Measurements from ENCODE around the gene DRC7.
"Not testable (repeated sequence)": the region's sequence is repeated elsewhere in the genome, so short reads cannot be mapped to it uniquely, and the experiment has no call there.

The DRC7 gene

GRCh38 chr16:57734925-57735754, 40.5 kb downstream of the DRC7 start:
- peak; percentile 100 for DNase-seq (ENCODE audit: low spot score)

GRCh38 chr16:57735755-57736418, 41.3 kb downstream of the DRC7 start, which contains the start of gene KATNB1:
KATNB1 (plus strand) TSS chr16:57735770; CDS start chr16:57737244, 1,474 bp downstream.
- DNase-seq (ENCODE audit: low spot score), result no peak

GRCh38 chr16:57736419-57737351, 42.1 kb downstream of the DRC7 start:
- peak; percentile 49 for DNase-seq (ENCODE audit: low spot score)

- no peak for DNase-seq (ENCODE audit: low spot score)
Observed at GRCh38 chr16:57738844-57739243, 44.2 kb downstream of the DRC7 start.

- no peak for DNase-seq (ENCODE audit: low spot score)
Observed at GRCh38 chr16:57739756-57740422, 45.3 kb downstream of the DRC7 start.

- no peak for DNase-seq (ENCODE audit: low spot score)
Observed at GRCh38 chr16:57740423-57741071, 45.9 kb downstream of the DRC7 start.

GRCh38 chr16:57741660-57742191, 47.1 kb downstream of the DRC7 start:
- no peak for DNase-seq (ENCODE audit: low spot score)

GRCh38 chr16:57742543-57742942, 47.9 kb downstream of the DRC7 start:
- DNase-seq (ENCODE audit: low spot score), result no peak

GRCh38 chr16:57743458-57743857, 48.9 kb downstream of the DRC7 start:
- DNase-seq (ENCODE audit: low spot score), result no peak

- no peak for DNase-seq (ENCODE audit: low spot score)
Observed at GRCh38 chr16:57743886-57744641, 49.5 kb downstream of the DRC7 start.

GRCh38 chr16:57744642-57744903, 50.0 kb downstream of the DRC7 start:
- no peak for DNase-seq (ENCODE audit: low spot score)

GRCh38 chr16:57745768-57746167, 51.2 kb downstream of the DRC7 start:
- DNase-seq (ENCODE audit: low spot score), result no peak

- DNase-seq (ENCODE audit: low spot score), result not testable (repeated sequence)
Observed at GRCh38 chr16:57746316-57746715, 51.7 kb downstream of the DRC7 start.

GRCh38 chr16:57747091-57747490, 52.5 kb downstream of the DRC7 start:
- no peak for DNase-seq (ENCODE audit: low spot score)

- no peak for DNase-seq (ENCODE audit: low spot score)
Observed at GRCh38 chr16:57747496-57747895, 52.9 kb downstream of the DRC7 start.

GRCh38 chr16:57747996-57748395, 53.4 kb downstream of the DRC7 start:
- DNase-seq (ENCODE audit: low spot score), result no peak

- DNase-seq (ENCODE audit: low spot score), result no peak
Observed at GRCh38 chr16:57748596-57748995, 54.0 kb downstream of the DRC7 start.

- DNase-seq (ENCODE audit: low spot score), result no peak
Observed at GRCh38 chr16:57749101-57749692, 54.6 kb downstream of the DRC7 start.

GRCh38 chr16:57749856-57750452, 55.3 kb downstream of the DRC7 start:
- DNase-seq (ENCODE audit: low spot score), result no peak

All from pons (tissue), 1 donor.